Dendritic cell treated with granulocyte-macrophage colony-stimulating factor and Interleukin-4, amounts not matched to agents 40 ng/mL and 50 ng/mL, for 4 days (primary cell): Measurements from ENCODE around the gene CCDC121.
A peak's percentile ranks its signal among the peaks of the same experiment; 100 is the strongest.

Experiments used
- H3K27ac Mint-ChIP-seq: one replicate; pipeline ENCODE4 v1.8.0; 2022; ENCODE audit warnings: mild to moderate bottlenecking, mixed read lengths
- H3K27me3 Mint-ChIP-seq: one replicate; pipeline ENCODE4 v1.8.0; 2022; ENCODE audit warnings: mild to moderate bottlenecking, mixed read lengths
- H3K36me3 Mint-ChIP-seq: one replicate; pipeline ENCODE4 v1.8.0; 2022; ENCODE audit warnings: low read depth, mixed read lengths
- H3K4me1 Mint-ChIP-seq: one replicate; pipeline ENCODE4 v1.8.0; 2022; ENCODE audit warnings: low read depth, mixed read lengths
- H3K4me3 Mint-ChIP-seq: one replicate; pipeline ENCODE4 v1.8.0; 2022; ENCODE audit warnings: mild to moderate bottlenecking, moderate library complexity, mixed read lengths
- H3K9me3 Mint-ChIP-seq: one replicate; pipeline ENCODE4 v1.8.0; 2022; ENCODE audit warnings: mixed read lengths
- intact Hi-C: fragments of 100-400 bp; cut with micrococcal nuclease; formaldehyde crosslinking; loops from one replicate; pipeline ENCODE4 v1.15.0; 2022

CCDC121 gene

DNA sequence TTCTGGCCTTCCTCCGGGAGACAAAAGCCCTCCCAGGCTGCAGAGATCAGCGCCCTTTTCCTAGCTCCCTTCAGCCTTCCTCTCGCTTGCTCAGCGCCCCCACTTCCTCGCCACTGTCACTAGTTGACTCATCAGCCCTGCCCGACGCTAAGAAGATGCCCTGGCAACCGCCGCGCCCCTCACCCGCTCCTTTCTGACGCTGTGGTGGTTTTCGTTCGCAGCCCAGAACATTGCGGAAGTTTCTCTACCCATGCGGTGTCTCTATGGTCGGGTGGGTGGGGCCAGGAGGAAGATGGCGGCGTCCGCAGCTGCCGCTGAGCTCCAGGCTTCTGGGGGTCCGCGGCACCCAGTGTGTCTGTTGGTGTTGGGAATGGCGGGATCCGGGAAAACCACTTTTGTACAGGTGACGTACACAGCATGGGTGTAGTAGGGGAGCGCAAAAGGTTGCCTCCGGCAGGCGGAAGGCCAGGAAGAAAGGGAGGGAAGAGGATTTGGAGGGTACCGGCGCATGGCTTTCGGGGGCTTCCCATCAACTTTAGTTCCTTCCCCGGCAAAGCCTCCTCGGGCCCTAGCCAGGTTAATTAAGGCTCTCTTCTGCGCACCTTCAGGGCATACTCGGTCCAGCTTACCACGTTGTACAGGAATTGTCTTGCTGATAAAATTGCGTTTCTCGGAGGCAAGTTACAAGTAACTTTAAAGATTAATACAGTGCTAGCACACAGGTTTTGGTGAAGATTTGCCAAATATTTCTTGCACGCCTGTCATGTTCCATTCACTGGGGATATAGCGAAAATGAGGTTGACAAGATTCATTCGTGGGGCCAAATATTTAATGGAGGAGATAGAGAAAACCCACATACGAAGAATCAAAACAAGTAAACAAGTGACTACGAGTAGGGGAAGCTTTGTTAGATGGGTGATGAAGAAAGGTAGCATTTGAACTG is at the start of gene CCDC121, which contains the start of gene GPN1:
Gene CCDC121 (minus strand): TSS at position 246 of the 943 bp plus-strand sequence. CDS start 1,213 bp downstream, outside the sequence.
Gene GPN1 (plus strand): TSS at position 284 of the 943 bp plus-strand sequence. CDS start 9 bp downstream, at position 293.
- no peaks in the 10 kb centered on the region for H3K9me3 Mint-ChIP-seq
- H3K36me3 Mint-ChIP-seq = peaks cover 46% of the 10 kb centered on the region
- intact Hi-C loops = loop anchor here (2.0 kb wide), 1 partner anchor 34 kb away; the partner anchor contains the start of genes SLC4A1AP and SUPT7L
- no peaks in the 10 kb centered on the region for H3K4me1 Mint-ChIP-seq
- no peaks in the 10 kb centered on the region for H3K27me3 Mint-ChIP-seq
- no peak within 1 kb of the TSS for H3K4me3 Mint-ChIP-seq
- no peak within 1 kb of the TSS for H3K27ac Mint-ChIP-seq

- H3K27ac Mint-ChIP-seq = no peak overlapping the region
- peaks cover 98% of the 10 kb centered on the region for H3K36me3 Mint-ChIP-seq
- intact Hi-C loops = no loop called here
- no peaks in the 10 kb centered on the region for H3K9me3 Mint-ChIP-seq
- peaks cover 6% of the 10 kb centered on the region for H3K4me1 Mint-ChIP-seq
- H3K4me3 Mint-ChIP-seq = no peak overlapping the region
- no peaks in the 10 kb centered on the region for H3K27me3 Mint-ChIP-seq
Measured at GRCh38 chr2:27672723-27673486, 44.1 kb upstream of the CCDC121 start.

- Mint-ChIP-seq H3K36me3 (peaks cover 97% of the 10 kb centered on the region), H3K27me3 (no peaks in the 10 kb centered on the region), H3K4me1 (peaks cover 14% of the 10 kb centered on the region), H3K27ac (no peak overlapping the region), H3K9me3 (no peaks in the 10 kb centered on the region), H3K4me3 (no peak overlapping the region)
- intact Hi-C loops = no loop called here
Measured at GRCh38 chr2:27671235-27671634, 42.4 kb upstream of the CCDC121 start.

DNA sequence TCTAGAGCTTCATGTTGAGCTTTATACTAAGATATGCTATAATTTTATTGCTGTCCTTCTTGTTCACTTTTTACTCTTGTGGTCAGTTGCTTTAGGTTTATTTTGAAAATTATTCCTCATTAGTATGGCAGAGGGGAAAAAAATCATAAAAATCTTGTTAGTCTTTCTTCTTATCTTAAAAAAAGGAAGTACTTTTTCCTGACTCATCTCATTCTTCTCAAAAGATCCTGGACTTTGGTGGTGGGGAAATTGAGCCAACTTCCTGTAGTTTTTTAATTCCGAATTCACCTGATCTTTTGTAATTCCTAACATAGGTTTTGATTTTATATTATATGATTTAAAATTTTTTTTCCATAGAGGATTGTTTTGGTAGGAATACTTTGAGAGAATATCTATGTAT is 38.6 kb upstream of the CCDC121 start:
- H3K4me1 Mint-ChIP-seq = peaks cover 35% of the 10 kb centered on the region
- peak overlapping the region; percentile 61 for H3K27ac Mint-ChIP-seq
- no peaks in the 10 kb centered on the region for H3K9me3 Mint-ChIP-seq
- no peaks in the 10 kb centered on the region for H3K27me3 Mint-ChIP-seq
- H3K4me3 Mint-ChIP-seq = no peak overlapping the region
- H3K36me3 Mint-ChIP-seq = peaks cover 87% of the 10 kb centered on the region
- intact Hi-C loops = no loop called here

DNA sequence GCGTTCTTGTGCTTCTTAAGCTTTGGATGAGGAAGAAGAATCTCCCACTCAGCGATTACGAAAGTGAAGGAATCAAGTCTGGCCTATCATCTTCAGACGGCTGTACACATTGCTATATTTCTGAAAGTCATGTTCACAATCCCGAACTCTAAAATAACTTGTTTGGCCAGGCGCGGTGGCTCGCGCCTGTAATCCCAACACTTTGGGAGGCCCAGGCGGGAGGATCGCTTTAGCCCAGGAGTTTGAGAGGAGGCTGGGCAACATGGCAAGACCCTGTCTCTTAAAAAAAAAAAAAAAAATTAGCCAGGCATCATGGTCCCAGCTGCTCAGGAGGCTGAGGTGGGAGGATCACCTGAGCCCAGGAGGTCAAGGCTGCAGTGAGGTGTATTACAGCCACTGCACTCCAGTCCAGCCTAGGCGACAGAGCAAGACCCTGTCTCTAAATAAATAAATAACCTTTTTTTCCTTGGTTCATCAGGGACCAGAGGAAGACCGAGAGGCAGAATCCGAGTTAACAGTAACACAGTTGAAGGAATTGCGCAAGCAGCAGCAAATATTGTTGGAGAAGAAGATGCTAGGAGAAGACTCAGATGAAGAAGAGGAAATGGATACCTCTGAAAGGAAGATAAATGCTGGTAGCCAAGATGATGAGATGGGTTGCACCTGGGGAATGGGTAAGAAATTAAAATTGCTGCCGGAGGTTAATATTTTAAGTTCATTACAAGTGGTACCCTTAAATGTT is 36.0 kb upstream of the CCDC121 start:
- no peaks in the 10 kb centered on the region for H3K27me3 Mint-ChIP-seq
- intact Hi-C loops = no loop called here
- H3K36me3 Mint-ChIP-seq = peaks cover 85% of the 10 kb centered on the region
- H3K4me1 Mint-ChIP-seq = peaks cover 38% of the 10 kb centered on the region
- peak overlapping the region; percentile 93 for H3K27ac Mint-ChIP-seq
- no peaks in the 10 kb centered on the region for H3K9me3 Mint-ChIP-seq
- H3K4me3 Mint-ChIP-seq = peak overlapping the region; percentile 90

GRCh38 chr2:27664154-27664574 is 35.4 kb upstream of the CCDC121 start:
- peaks cover 38% of the 10 kb centered on the region for H3K4me1 Mint-ChIP-seq
- H3K9me3 Mint-ChIP-seq = no peaks in the 10 kb centered on the region
- H3K4me3 Mint-ChIP-seq = peak overlapping the region; percentile 90
- peaks cover 85% of the 10 kb centered on the region for H3K36me3 Mint-ChIP-seq
- H3K27me3 Mint-ChIP-seq = no peaks in the 10 kb centered on the region
- H3K27ac Mint-ChIP-seq = peak overlapping the region; percentile 93
- intact Hi-C loops = no loop called here

DNA sequence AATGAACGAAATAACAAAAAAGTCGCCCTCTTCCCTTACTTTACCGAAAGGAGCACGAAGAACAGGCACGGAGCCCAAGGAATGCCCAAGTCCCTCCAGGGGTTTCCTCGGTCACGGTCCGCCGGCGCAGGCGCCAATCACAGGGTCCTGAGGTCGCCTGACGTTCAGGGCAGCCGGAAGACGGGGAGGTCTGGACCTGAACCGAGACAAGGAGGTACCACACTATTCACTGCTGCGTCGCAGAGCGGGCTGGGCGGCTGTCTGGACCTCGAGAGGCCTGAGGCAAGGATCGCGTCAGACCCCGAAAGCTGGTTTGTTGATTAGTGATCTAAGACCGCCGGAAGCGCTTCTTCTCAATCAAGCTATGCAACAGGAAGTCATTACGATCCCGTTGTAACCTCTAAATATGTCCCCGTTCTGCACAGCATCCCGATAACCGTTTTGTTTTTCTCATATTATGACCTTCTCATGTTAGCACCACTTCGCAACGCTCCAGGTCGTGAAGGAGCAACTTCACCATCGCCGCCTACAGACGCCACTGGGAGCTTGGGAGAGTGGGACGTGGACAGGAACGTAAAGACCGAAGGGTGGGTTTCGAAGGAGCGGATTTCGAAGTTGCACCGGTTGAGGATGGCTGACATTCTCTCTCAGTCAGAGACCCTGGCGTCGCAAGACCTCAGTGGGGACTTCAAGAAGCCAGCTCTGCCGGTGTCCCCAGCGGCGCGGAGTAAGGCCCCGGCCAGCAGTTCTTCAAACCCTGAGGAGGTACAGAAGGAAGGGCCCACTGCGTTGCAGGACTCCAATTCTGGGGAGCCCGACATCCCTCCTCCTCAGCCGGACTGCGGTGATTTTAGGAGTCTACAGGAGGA is 34.7 kb upstream of the CCDC121 start, which contains the start of the genes SLC4A1AP and SUPT7L:
Gene SLC4A1AP (plus strand): TSS at position 605 of the 869 bp plus-strand sequence. CDS start 26 bp downstream, at position 631.
Gene SUPT7L (minus strand): TSS at position 330 of the 869 bp plus-strand sequence. CDS start 1,422 bp downstream, outside the sequence.
- Mint-ChIP-seq H3K36me3 (peaks cover 78% of the 10 kb centered on the region), H3K4me3 (peak within 1 kb of the TSS; percentile 90), H3K4me1 (peaks cover 38% of the 10 kb centered on the region), H3K27me3 (no peaks in the 10 kb centered on the region), H3K27ac (peak within 1 kb of the TSS; percentile 93), H3K9me3 (no peaks in the 10 kb centered on the region)
- intact Hi-C loops = loop anchor here (2.0 kb wide), 1 partner anchor 35 kb away; the partner anchor contains the start of genes CCDC121 and GPN1

GRCh38 chr2:27661371-27661770 is 32.6 kb upstream of the CCDC121 start:
- H3K4me3 Mint-ChIP-seq = no peak overlapping the region
- no peak overlapping the region for H3K27ac Mint-ChIP-seq
- H3K36me3 Mint-ChIP-seq = peaks cover 69% of the 10 kb centered on the region
- H3K9me3 Mint-ChIP-seq = no peaks in the 10 kb centered on the region
- H3K4me1 Mint-ChIP-seq = peaks cover 30% of the 10 kb centered on the region
- intact Hi-C loops = no loop called here
- no peaks in the 10 kb centered on the region for H3K27me3 Mint-ChIP-seq

DNA sequence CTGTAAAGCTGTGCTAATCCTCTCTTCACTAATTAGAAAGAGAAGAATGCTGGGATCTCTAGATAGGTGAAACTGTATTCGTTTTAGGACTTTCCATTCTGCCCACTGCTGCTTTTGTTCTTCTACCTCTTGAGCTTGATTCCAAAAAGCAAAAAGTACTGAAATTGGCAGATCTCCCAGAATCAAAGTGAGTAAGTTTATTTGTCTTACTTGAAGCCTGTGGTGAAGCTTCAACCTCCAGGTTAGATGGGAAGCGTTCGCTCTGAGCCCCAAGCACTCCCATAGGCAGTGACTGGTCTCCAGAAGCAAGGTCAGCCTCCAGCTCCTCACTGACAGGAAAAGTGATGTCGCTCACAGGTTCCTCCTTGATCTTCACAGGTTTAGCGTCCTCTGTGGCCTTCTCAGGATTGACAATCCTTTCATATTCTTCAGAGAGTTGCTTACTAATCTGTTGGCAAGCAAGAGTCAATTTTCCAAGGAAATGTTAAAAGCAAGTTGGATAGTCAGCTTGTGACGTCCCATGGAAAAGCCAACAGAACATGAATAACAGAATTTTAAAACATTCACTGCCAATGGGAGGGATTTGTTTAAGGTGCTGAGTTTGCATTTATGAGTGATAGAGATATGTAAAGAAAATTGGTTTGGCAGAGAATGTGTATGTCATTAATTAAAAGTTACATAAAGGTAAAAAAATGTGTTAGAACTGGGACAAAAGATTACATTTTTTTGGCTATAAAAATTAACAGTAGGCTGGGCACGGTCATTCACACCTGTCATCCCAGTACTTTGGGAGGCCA is 26.5 kb upstream of the CCDC121 start:
- no peaks in the 10 kb centered on the region for H3K4me1 Mint-ChIP-seq
- H3K27ac Mint-ChIP-seq = no peak overlapping the region
- H3K27me3 Mint-ChIP-seq = no peaks in the 10 kb centered on the region
- H3K4me3 Mint-ChIP-seq = no peak overlapping the region
- H3K36me3 Mint-ChIP-seq = peaks cover 79% of the 10 kb centered on the region
- no peaks in the 10 kb centered on the region for H3K9me3 Mint-ChIP-seq
- intact Hi-C loops = no loop called here

- no peaks in the 10 kb centered on the region for H3K9me3 Mint-ChIP-seq
- no peak overlapping the region for H3K4me3 Mint-ChIP-seq
- H3K27ac Mint-ChIP-seq = no peak overlapping the region
- no peaks in the 10 kb centered on the region for H3K27me3 Mint-ChIP-seq
- no peaks in the 10 kb centered on the region for H3K4me1 Mint-ChIP-seq
- H3K36me3 Mint-ChIP-seq = peaks cover 87% of the 10 kb centered on the region
- intact Hi-C loops = no loop called here
Measured at GRCh38 chr2:27653397-27653796, 24.6 kb upstream of the CCDC121 start.

DNA sequence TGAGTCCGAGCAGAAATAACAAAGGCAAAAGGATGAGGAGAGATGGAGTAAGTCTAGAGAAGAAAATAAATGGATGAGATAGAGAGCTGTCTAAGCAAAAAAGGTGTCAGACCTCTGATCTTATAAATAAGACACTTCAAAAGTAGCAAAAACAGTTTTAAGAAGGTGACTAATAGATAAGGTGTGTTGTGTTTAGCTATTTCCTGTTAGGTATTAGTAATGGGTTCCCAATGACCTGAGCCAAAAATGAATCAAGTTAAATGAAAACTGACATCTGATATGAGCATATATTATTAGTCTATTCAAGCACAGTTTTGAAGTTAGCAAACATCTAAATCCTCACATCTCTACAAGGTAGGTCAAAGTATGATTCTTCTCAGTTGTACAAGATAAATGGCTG is 24.0 kb upstream of the CCDC121 start:
- Mint-ChIP-seq H3K27ac (no peak overlapping the region), H3K4me3 (no peak overlapping the region), H3K4me1 (no peaks in the 10 kb centered on the region), H3K9me3 (no peaks in the 10 kb centered on the region), H3K27me3 (no peaks in the 10 kb centered on the region), H3K36me3 (peaks cover 93% of the 10 kb centered on the region)
- intact Hi-C loops = no loop called here

GRCh38 chr2:27652341-27652740 is 23.5 kb upstream of the CCDC121 start:
- intact Hi-C loops = no loop called here
- Mint-ChIP-seq H3K27me3 (no peaks in the 10 kb centered on the region), H3K4me1 (no peaks in the 10 kb centered on the region), H3K36me3 (peaks cover 96% of the 10 kb centered on the region), H3K9me3 (no peaks in the 10 kb centered on the region), H3K4me3 (no peak overlapping the region), H3K27ac (no peak overlapping the region)
